Fibroblast of skin of right biceps (primary cell): Measurements from ENCODE around the gene ACP1.

Experiments used
- DNase-seq: peaks from one replicate; pipeline ENCODE4 v3.0.0-alpha.2; 2013

The ACP1 gene

GRCh38 chr2:256094-256493 is 8.7 kb upstream of the ACP1 start:
- no peak for DNase-seq

- no peak for DNase-seq
Observed at GRCh38 chr2:257429-257828, 7.3 kb upstream of the ACP1 start.

GRCh38 chr2:257842-258241 is 6.9 kb upstream of the ACP1 start:
- no peak for DNase-seq

- DNase-seq: no peak
Observed at GRCh38 chr2:258933-259332, 5.8 kb upstream of the ACP1 start.

GRCh38 chr2:259789-260331 is 4.9 kb upstream of the ACP1 start:
- DNase-seq: no peak

GRCh38 chr2:260507-261161 is 4.1 kb upstream of the ACP1 start:
- DNase-seq: no peak

- DNase-seq: no peak
Observed at GRCh38 chr2:262117-262516, 2.6 kb upstream of the ACP1 start.

- DNase-seq: no peak
Observed at GRCh38 chr2:263022-263738, 1.6 kb upstream of the ACP1 start.

- DNase-seq: no peak
Observed at GRCh38 chr2:263774-264492, 814 bp upstream of the ACP1 start, which contains the start of gene SH3YL1. Gene SH3YL1 (minus strand): TSS chr2:264032. CDS start chr2:263984, 48 bp downstream.

- DNase-seq: no peak
Observed at GRCh38 chr2:268323-268722, 3.6 kb downstream of the ACP1 start.

- DNase-seq: no peak
Observed at GRCh38 chr2:269356-270030, 4.7 kb downstream of the ACP1 start.

- no peak for DNase-seq
Observed at GRCh38 chr2:270861-271260, 6.1 kb downstream of the ACP1 start.

- DNase-seq: no peak
Observed at GRCh38 chr2:271917-272316, 7.2 kb downstream of the ACP1 start.

- DNase-seq: no peak
Observed at GRCh38 chr2:273333-273732, 8.6 kb downstream of the ACP1 start.

- no peak for DNase-seq
Observed at GRCh38 chr2:274503-274902, 9.8 kb downstream of the ACP1 start.

GRCh38 chr2:275466-275865 is 10.7 kb downstream of the ACP1 start:
- DNase-seq: no peak

GRCh38 chr2:278312-278926 is 13.7 kb downstream of the ACP1 start:
- DNase-seq: no peak

- no peak for DNase-seq
Observed at GRCh38 chr2:278927-279320, 14.2 kb downstream of the ACP1 start.

- DNase-seq: no peak
Observed at GRCh38 chr2:279366-279765, 14.6 kb downstream of the ACP1 start.

- DNase-seq: no peak
Observed at GRCh38 chr2:279956-280649, 15.4 kb downstream of the ACP1 start.

- no peak for DNase-seq
Observed at GRCh38 chr2:280650-281110, 15.9 kb downstream of the ACP1 start.

GRCh38 chr2:281381-281780 is 16.6 kb downstream of the ACP1 start:
- no peak for DNase-seq
